Ovary (tissue), 9 donors: Measurements from ENCODE around the gene CCDC71L. TPM values are rescaled to one million over a fixed set of nuclear protein-coding genes. Genes with fewer than 3 reads are reported as not detected.

Source experiments
- DNase-seq, 5 donors: peaks; one replicate each; pipeline ENCODE4 v3.0.0-alpha.2; 2019 to 2020
- H3K27ac ChIP-seq, 2 donors: fragments of 200-600 bp; one replicate each; pipeline versions ENCODE4 v1.5.1 to v1.8.0; 2019 to 2022
- H3K27me3 ChIP-seq: fragments of 200-600 bp; one replicate; pipeline ENCODE4 v1.8.0; 2022
- H3K36me3 ChIP-seq: fragments of 200-600 bp; sonication (generic); one replicate; pipeline ENCODE4 v1.5.1; 2019
- H3K4me1 ChIP-seq: one replicate; pipeline ENCODE4 v1.8.1; 2013; ENCODE audit warnings: mild to moderate bottlenecking, moderate library complexity; ENCODE audit not compliant: insufficient read depth
- H3K4me3 ChIP-seq: fragments of 200-600 bp; sonication (generic); one replicate; pipeline ENCODE4 v1.5.1; 2017
- H3K9me3 ChIP-seq, 2 donors: fragments of 200-600 bp in 1 of 2; sonication (generic) in 1 of 2; one replicate each; pipeline versions ENCODE4 v1.5.1 to v1.8.1; 2013 to 2019; ENCODE audit warnings: mild to moderate bottlenecking in 1 of 2, moderate library complexity in 1 of 2
- CTCF ChIP-seq, 3 donors: fragments of 450-650 bp in 2 of 3; fragments of 200-600 bp in 1 of 3; IDR thresholded peaks; one replicate each; pipeline versions ENCODE4 v1.5.1 to v1.8.0; 2016 to 2022; ENCODE audit warnings: antibody characterized with exemption in 3 of 3, mild to moderate bottlenecking in 1 of 3
- EP300 ChIP-seq: sonication (generic); formaldehyde crosslinking; IDR thresholded peaks from one replicate; pipeline ENCODE4 v1.6.1; 2017; ENCODE audit warnings: antibody characterized with exemption
- POLR2A ChIP-seq: fragments of 450-650 bp; IDR thresholded peaks from one replicate; pipeline ENCODE4 v1.6.1; 2017; ENCODE audit warnings: antibody characterized with exemption, mild to moderate bottlenecking, moderate library complexity
- WGBS, 3 donors: extraction: QIAGEN DNeasy Blood & Tissue Kit in 1 of 3; methylation state at CpG; one replicate each; pipeline versions ENCODE4 v1.1.5 to v1.1.7; 2013 to 2017; 5-methylcytosine and 5-hydroxymethylcytosine counted together
- intact Hi-C, 4 donors: fragments of 100-400 bp; cut with DNase I; formaldehyde crosslinking; loops; one replicate each; pipeline versions ENCODE4 v1.11.0 to v1.15.1; 2022 to 2023
- polyA plus RNA-seq, 2 donors: library from polyadenylated mRNA; stranded (reverse); fragments of 200-250 nt in 1 of 2; fragments of 350-450 nt in 1 of 2; fragmentation: Illumina TruSeq in 1 of 2; extraction: RNeasy Lipid Tissue Mini Kit (QIAGEN cat#74804) in 1 of 2; gene quantifications; one replicate each; pipeline ENCODE4 v1.2.3, GENCODE V29; 2013 to 2014
- total RNA-seq, 7 donors: library from RNA; depleted of rRNA in 2 of 7; stranded (reverse); fragments of >200 nt in 2 of 7; fragmentation: NEBNext Ultra II Directional in 3 of 7; extraction: Animal tissue kit (Norgen Biotek cat#: 25700) in 3 of 7; gene quantifications; one replicate each; pipeline versions ENCODE4 v1.1.0 to v1.2.4, GENCODE V29; 2016 to 2023
- donor health status: DM: no; HTN: no; CAD: no; lungs with moderate emphysema.
- donor health status: DM: no; HTN: no; CAD: no.
- donor health status: Bipolar disorder and iron deficiency.
- donor health status: DM: yes; HTN: yes; CAD: no.
- donor health status: DM: no; HTN: no; CAD: no.
- donor health status: DM: yes; HTN: yes; CAD: no.

Gene CCDC71L
- total and polyA plus RNA-seq, 9 donors = 9.9 to 77.1 (median 18.5) TPM

GRCh38 chr7:106639476-106640334 lies 21.3 kb downstream of the CCDC71L start:
- intact Hi-C loops = no loop called here
- Histone ChIP-seq H3K9me3 (no peaks in the 10 kb centered on the region), H3K27ac (no peak overlapping the region), H3K27me3 (no peaks in the 10 kb centered on the region), H3K36me3 (no peaks in the 10 kb centered on the region), H3K4me3 (no peak overlapping the region), H3K4me1 (no peaks in the 10 kb centered on the region)
- DNase-seq = no peak
- TF ChIP-seq EP300 = no peak
- TF ChIP-seq CTCF (IDR thresholded peaks at IDR 0.05) = no peak
- no peak for TF ChIP-seq POLR2A
- 70 to 83% (median 79%) methylated on average over 7 of the region's 7 CpGs for WGBS, 3 donors

- intact Hi-C loops = no loop called here
Observed at GRCh38 chr7:106635411-106635810, 25.5 kb downstream of the CCDC71L start.

GRCh38 chr7:106634958-106635357 lies 26.0 kb downstream of the CCDC71L start:
- Histone ChIP-seq H3K4me1 (no peaks in the 10 kb centered on the region), H3K27me3 (no peaks in the 10 kb centered on the region), H3K27ac (no peak overlapping the region), H3K4me3 (no peak overlapping the region), H3K36me3 (no peaks in the 10 kb centered on the region), H3K9me3 (no peaks in the 10 kb centered on the region)
- intact Hi-C loops = no loop called here
- WGBS, 3 donors = 83 to 93% (median 91%) methylated on average over 2 of the region's 2 CpGs
- no peak for DNase-seq
- TF ChIP-seq CTCF (IDR thresholded peaks at IDR 0.05) = no peak
- no peak for TF ChIP-seq EP300
- no peak for TF ChIP-seq POLR2A

More at GRCh38 chr7:106635411-106635810, 25.5 kb downstream of the CCDC71L start:
- Histone ChIP-seq H3K27me3 (no peaks in the 10 kb centered on the region), H3K4me3 (no peak overlapping the region), H3K9me3 (no peaks in the 10 kb centered on the region), H3K4me1 (no peaks in the 10 kb centered on the region), H3K36me3 (no peaks in the 10 kb centered on the region), H3K27ac (no peak overlapping the region)
- no peak for TF ChIP-seq POLR2A
- TF ChIP-seq CTCF (IDR thresholded peaks at IDR 0.05) = no peak
- TF ChIP-seq EP300 = no peak
- WGBS, 3 donors = 68 to 80% (median 73%) methylated on average over 2 of the region's 2 CpGs
- no peak for DNase-seq

- H3K4me1 ChIP-seq = no peaks in the 10 kb centered on the region
- TF ChIP-seq POLR2A (no peak), EP300 (no peak), CTCF (IDR thresholded peaks at IDR 0.05) (no peak)
- intact Hi-C loops = no loop called here
Observed at GRCh38 chr7:106630648-106631047, 30.3 kb downstream of the CCDC71L start.

More at GRCh38 chr7:106630648-106631047, 30.3 kb downstream of the CCDC71L start:
- Histone ChIP-seq H3K27ac (no peak overlapping the region), H3K9me3 (no peaks in the 10 kb centered on the region), H3K36me3 (no peaks in the 10 kb centered on the region), H3K4me3 (no peak overlapping the region), H3K27me3 (no peaks in the 10 kb centered on the region)
- no peak for DNase-seq
